ENCODE measurements around the gene KIF14. TPM values are rescaled to one million over a fixed set of nuclear protein-coding genes. Genes with fewer than 3 reads are reported as not detected.
"Not testable (repeated sequence)": the region's sequence is repeated elsewhere in the genome, so short reads cannot be mapped to it uniquely, and the experiment has no call there.

Gene KIF14
- total RNA-seq, 1 donor from 2014 or later, result 0.05 TPM

- intact Hi-C loops (cut with DNase I), result no loop called here
Observed at GRCh38 chr1:200640373-200640962, 19.9 kb upstream of the KIF14 start.

GRCh38 chr1:200638073-200638472 lies 17.5 kb upstream of the KIF14 start:
- intact Hi-C loops (cut with DNase I), result no loop called here
- DNase-seq (ENCODE audit: low spot score), result no peak

More at GRCh38 chr1:200640373-200640962, 19.9 kb upstream of the KIF14 start:
- DNase-seq (ENCODE audit: low spot score), result no peak

GRCh38 chr1:200636681-200637080 lies 16.1 kb upstream of the KIF14 start:
- intact Hi-C loops (cut with DNase I), result no loop called here
- DNase-seq (ENCODE audit: low spot score), result no peak

- DNase-seq (ENCODE audit: low spot score), result no peak
- intact Hi-C loops (cut with DNase I), result no loop called here
Observed at GRCh38 chr1:200634261-200635122, 13.9 kb upstream of the KIF14 start.

- intact Hi-C loops (cut with DNase I), result no loop called here
- no peak for DNase-seq (ENCODE audit: low spot score)
Observed at GRCh38 chr1:200631375-200631774, 10.8 kb upstream of the KIF14 start.

GRCh38 chr1:200630515-200630899 lies 10.0 kb upstream of the KIF14 start:
- intact Hi-C loops (cut with DNase I); DNase-seq (ENCODE audit: low spot score): not testable (repeated sequence)

GRCh38 chr1:200629876-200630514 lies 9.4 kb upstream of the KIF14 start:
- DNase-seq (ENCODE audit: low spot score), result no peak
- intact Hi-C loops (cut with DNase I), result no loop called here

- intact Hi-C loops (cut with DNase I), result no loop called here
- no peak for DNase-seq (ENCODE audit: low spot score)
Observed at GRCh38 chr1:200628223-200628881, 7.8 kb upstream of the KIF14 start.

- intact Hi-C loops (cut with DNase I), result no loop called here
- DNase-seq (ENCODE audit: low spot score), result no peak
Observed at GRCh38 chr1:200627575-200628222, 7.1 kb upstream of the KIF14 start.

GRCh38 chr1:200626853-200627534 lies 6.4 kb upstream of the KIF14 start:
- DNase-seq (ENCODE audit: low spot score), result no peak
- intact Hi-C loops (cut with DNase I), result no loop called here

- DNase-seq (ENCODE audit: low spot score), result no peak
- intact Hi-C loops (cut with DNase I), result no loop called here
Observed at GRCh38 chr1:200625381-200625824, 4.9 kb upstream of the KIF14 start.

GRCh38 chr1:200624679-200625335 lies 4.3 kb upstream of the KIF14 start:
- DNase-seq (ENCODE audit: low spot score), result no peak
- intact Hi-C loops (cut with DNase I), result loop anchor here (5.0 kb wide), 3 partner anchors 42 to 417 kb away; partner anchors contain the start of genes CAMSAP2 and DDX59

GRCh38 chr1:200619894-200620272 lies 668 bp downstream of the KIF14 start:
- intact Hi-C loops (cut with DNase I), result loop anchor here (5.0 kb wide), 3 partner anchors 47 to 422 kb away; partner anchors contain the start of genes CAMSAP2 and DDX59
- no peak for DNase-seq (ENCODE audit: low spot score)

GRCh38 chr1:200610846-200611245 lies 9.7 kb downstream of the KIF14 start:
- intact Hi-C loops (cut with DNase I), result no loop called here
- DNase-seq (ENCODE audit: low spot score), result no peak

- intact Hi-C loops (cut with DNase I), result no loop called here
- DNase-seq (ENCODE audit: low spot score), result no peak
Observed at GRCh38 chr1:200602632-200603031, 17.9 kb downstream of the KIF14 start.

GRCh38 chr1:200590001-200590400 lies 30.6 kb downstream of the KIF14 start:
- intact Hi-C loops (cut with DNase I), result no loop called here
- DNase-seq (ENCODE audit: low spot score), result no peak

GRCh38 chr1:200588698-200589097 lies 31.9 kb downstream of the KIF14 start:
- DNase-seq (ENCODE audit: low spot score), result no peak
- intact Hi-C loops (cut with DNase I), result no loop called here

- no peak for DNase-seq (ENCODE audit: low spot score)
- intact Hi-C loops (cut with DNase I), result loop anchor here (10.0 kb wide), 1 partner anchor 480 kb away; no protein-coding TSS in a partner anchor
Observed at GRCh38 chr1:200564319-200564718, 56.2 kb downstream of the KIF14 start.
